Mesenchymal stem cell (in vitro differentiated cells and primary cell): ENCODE measurements around the gene VARS1.
"Not testable (repeated sequence)": the region's sequence is repeated elsewhere in the genome, so short reads cannot be mapped to it uniquely, and the experiment has no call there.

Source experiments
- DNase-seq: peaks from one replicate; pipeline ENCODE4 v3.0.0-alpha.2; 2013
- H2AFZ ChIP-seq: one replicate; pipeline ENCODE4 v1.6.1; 2013; ENCODE audit warnings: low read depth, mild to moderate bottlenecking, control low read depth, inconsistent platforms, low read length, moderate library complexity
- H2AK5ac ChIP-seq: 2 replicates; pipeline ENCODE4 v1.6.1; 2013; ENCODE audit warnings: low read length, moderate library complexity, mild to moderate bottlenecking, inconsistent platforms; ENCODE audit not compliant: severe bottlenecking
- H2BK120ac ChIP-seq: one replicate; pipeline ENCODE4 v1.6.1; 2013; ENCODE audit warnings: low read depth, mild to moderate bottlenecking, inconsistent platforms, low read length, moderate library complexity
- H2BK12ac ChIP-seq, 2 experiments: one replicate each; pipeline ENCODE4 v1.6.1; 2013; ENCODE audit warnings: inconsistent platforms in 2 of 2, low read length in 2 of 2, mild to moderate bottlenecking in 2 of 2, moderate library complexity in 2 of 2, control low read depth in 1 of 2
- H2BK15ac ChIP-seq: one replicate; pipeline ENCODE4 v1.6.1; 2013; ENCODE audit warnings: mild to moderate bottlenecking, low read depth, inconsistent platforms; ENCODE audit not compliant: poor library complexity, severe bottlenecking
- H2BK5ac ChIP-seq: 2 replicates; pipeline ENCODE4 v1.6.1; 2013; ENCODE audit warnings: low read depth, mild to moderate bottlenecking, low read length, control low read depth, inconsistent platforms; ENCODE audit not compliant: poor library complexity, severe bottlenecking
- H3K14ac ChIP-seq, 2 experiments: one replicate each; pipeline ENCODE4 v1.6.1; 2013; ENCODE audit warnings: inconsistent platforms in 2 of 2, low read length in 2 of 2, control low read depth in 1 of 2, mild to moderate bottlenecking in 1 of 2, moderate library complexity in 1 of 2
- H3K18ac ChIP-seq, 2 experiments: one replicate each; pipeline ENCODE4 v1.6.1; 2013; ENCODE audit warnings: inconsistent platforms in 2 of 2, low read length in 2 of 2, control low read depth in 1 of 2, low read depth in 1 of 2, mild to moderate bottlenecking in 1 of 2
- H3K23ac ChIP-seq, 2 experiments: one replicate each; pipeline ENCODE4 v1.6.1; 2013; ENCODE audit warnings: inconsistent platforms in 2 of 2, low read length in 2 of 2, mild to moderate bottlenecking in 2 of 2, moderate library complexity in 2 of 2, control low read depth in 1 of 2
- H3K27ac ChIP-seq: 2 replicates; pipeline ENCODE4 v1.5.1; 2013; ENCODE audit warnings: mild to moderate bottlenecking, moderate library complexity, low read length, control low read depth, inconsistent platforms; ENCODE audit not compliant: poor library complexity, severe bottlenecking
- H3K27me3 ChIP-seq, 2 experiments: 2 replicates each; pipeline versions ENCODE4 v1.6.1 to v1.7.0; 2013; ENCODE audit warnings: low read length in 2 of 2, mild to moderate bottlenecking in 2 of 2, moderate library complexity in 2 of 2, control low read depth in 1 of 2, inconsistent platforms in 1 of 2; ENCODE audit not compliant: control insufficient read depth in 1 of 2, insufficient read depth in 1 of 2
- H3K36me3 ChIP-seq, 2 experiments: 2 replicates each; pipeline versions ENCODE4 v1.6.1 to v1.7.0; 2013; ENCODE audit warnings: low read length in 2 of 2, control low read depth in 1 of 2, inconsistent platforms in 1 of 2, low read depth in 1 of 2, mild to moderate bottlenecking in 1 of 2; ENCODE audit not compliant: insufficient read depth in 2 of 2, control insufficient read depth in 1 of 2
- H3K4ac ChIP-seq, 2 experiments: one replicate each; pipeline ENCODE4 v1.6.1; 2013; ENCODE audit warnings: inconsistent platforms in 2 of 2, low read length in 2 of 2, mild to moderate bottlenecking in 2 of 2, moderate library complexity in 2 of 2, control low read depth in 1 of 2, low read depth in 1 of 2
- H3K4me1 ChIP-seq: 2 replicates; pipeline ENCODE4 v1.6.1; 2013; ENCODE audit warnings: low read depth, low read length, control low read depth; ENCODE audit not compliant: control insufficient read depth, insufficient read depth
- H3K4me2 ChIP-seq: 2 replicates; pipeline ENCODE4 v1.6.1; 2013; ENCODE audit warnings: low read length, mild to moderate bottlenecking, inconsistent platforms; ENCODE audit not compliant: poor library complexity, severe bottlenecking
- H3K4me3 ChIP-seq, 2 experiments: 2 replicates each; pipeline versions ENCODE4 v1.5.1 to v1.7.0; 2013; ENCODE audit warnings: low read length in 2 of 2, mild to moderate bottlenecking in 2 of 2, control low read depth in 1 of 2, low read depth in 1 of 2; ENCODE audit not compliant: insufficient read depth in 1 of 2
- H3K79me1 ChIP-seq: replicated peaks from 2 replicates; pipeline ENCODE4 v1.6.1; 2013; ENCODE audit warnings: mild to moderate bottlenecking, control low read depth, low read length, inconsistent platforms; ENCODE audit not compliant: poor library complexity, severe bottlenecking
- H3K9ac ChIP-seq: 2 replicates; pipeline ENCODE4 v1.7.0; 2013; ENCODE audit warnings: mild to moderate bottlenecking, low read length, moderate library complexity
- H3K9me3 ChIP-seq: 2 replicates; pipeline ENCODE4 v1.7.0; 2013; ENCODE audit warnings: mild to moderate bottlenecking, low read length; ENCODE audit not compliant: control insufficient read depth
- H4K8ac ChIP-seq: one replicate; pipeline ENCODE4 v1.6.1; 2013; ENCODE audit warnings: inconsistent platforms, mild to moderate bottlenecking, low read length, moderate library complexity
- H4K91ac ChIP-seq: one replicate; pipeline ENCODE4 v1.6.1; 2013; ENCODE audit warnings: mild to moderate bottlenecking, low read length, inconsistent platforms
- WGBS: methylation state at CpG from one replicate; pipeline ENCODE4 v1.1.7; 2013; ENCODE audit warnings: mixed read lengths; 5-methylcytosine and 5-hydroxymethylcytosine counted together

VARS1 gene

DNA sequence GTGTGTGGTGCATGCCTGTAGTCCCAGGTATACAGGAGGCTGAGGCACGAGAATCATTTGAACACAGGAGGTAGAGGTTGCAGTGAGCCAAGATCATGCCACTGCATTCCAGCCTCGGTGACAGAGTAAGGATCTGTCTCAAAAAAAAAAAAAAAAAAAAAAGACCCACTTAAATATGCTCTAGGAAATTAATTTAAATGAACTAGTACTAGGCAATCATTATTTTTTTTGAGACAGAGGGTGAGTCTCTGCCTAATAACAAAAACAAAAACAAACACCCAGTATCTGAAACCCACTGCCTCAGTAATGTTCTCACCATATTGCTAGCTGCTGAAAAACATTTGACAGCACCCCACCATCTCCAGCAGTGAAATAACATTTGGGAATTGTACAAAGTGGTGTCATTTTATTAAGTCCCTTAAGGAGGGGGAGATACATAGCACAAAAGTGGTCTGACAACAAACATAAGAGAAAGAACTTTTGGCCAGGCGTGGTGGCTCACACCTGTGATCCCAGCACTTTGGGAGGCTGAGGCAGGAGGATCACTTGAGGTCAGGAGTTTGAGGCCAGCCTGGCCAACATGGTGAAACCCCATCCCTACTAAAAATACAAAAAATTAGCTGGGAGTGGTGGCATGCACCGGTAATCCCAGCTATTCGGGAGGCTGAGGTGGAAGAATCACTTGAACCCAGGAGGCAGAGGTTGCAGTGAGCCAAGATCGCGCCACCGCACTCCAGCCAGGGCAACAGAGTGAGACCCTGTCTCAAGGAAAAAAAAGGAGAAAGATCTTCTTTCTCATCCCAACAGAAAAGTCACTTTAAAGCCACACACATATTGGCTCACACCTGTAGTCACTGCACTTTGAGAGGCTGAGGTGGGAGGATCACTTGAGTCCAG is 5.7 kb upstream of the VARS1 start:
- H2AFZ ChIP-seq, H3K9me3 ChIP-seq, H3K4me2 ChIP-seq, H3K4me1 ChIP-seq, H4K91ac ChIP-seq, H3K4ac ChIP-seq, DNase-seq, H2AK5ac ChIP-seq, H2BK120ac ChIP-seq, H2BK5ac ChIP-seq, H3K27ac ChIP-seq, H4K8ac ChIP-seq, H3K14ac ChIP-seq, H2BK12ac ChIP-seq, H2BK15ac ChIP-seq, H3K9ac ChIP-seq, H3K4me3 ChIP-seq, H3K27me3 ChIP-seq, H3K18ac ChIP-seq, H3K23ac ChIP-seq: not testable (repeated sequence)
- WGBS = 98% methylated on average over 4 of the region's 8 CpGs
- Histone ChIP-seq H3K36me3 (peaks cover 7 to 23% of the 10 kb centered on the region in 2 experiments), H3K79me1 (peaks cover 16% of the 10 kb centered on the region)

DNA sequence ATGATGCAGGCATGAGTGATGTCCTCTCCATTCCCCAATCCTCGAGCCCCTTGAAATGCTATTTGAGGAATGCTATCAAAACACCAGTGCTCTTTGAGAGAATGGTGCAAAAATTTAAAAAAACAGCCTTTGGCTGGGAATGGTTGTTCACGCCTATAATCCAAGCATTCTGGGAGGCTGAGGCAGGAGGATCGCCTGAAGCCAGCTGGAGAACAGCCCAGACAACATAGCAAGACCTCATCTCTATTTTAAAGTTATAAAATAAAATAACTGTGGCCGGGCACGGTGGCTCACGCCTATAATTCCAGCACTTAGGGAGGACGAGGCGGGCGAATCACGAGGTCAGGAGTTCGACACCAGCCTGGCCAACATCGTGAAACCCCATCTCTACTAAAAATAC is 4.2 kb upstream of the VARS1 start:
- over 99% methylated on average over 11 of the region's 12 CpGs for WGBS
- peaks cover 10% of the 10 kb centered on the region for H3K79me1 ChIP-seq
- H3K36me3 ChIP-seq = peaks cover 7 to 23% of the 10 kb centered on the region in 2 experiments

DNA sequence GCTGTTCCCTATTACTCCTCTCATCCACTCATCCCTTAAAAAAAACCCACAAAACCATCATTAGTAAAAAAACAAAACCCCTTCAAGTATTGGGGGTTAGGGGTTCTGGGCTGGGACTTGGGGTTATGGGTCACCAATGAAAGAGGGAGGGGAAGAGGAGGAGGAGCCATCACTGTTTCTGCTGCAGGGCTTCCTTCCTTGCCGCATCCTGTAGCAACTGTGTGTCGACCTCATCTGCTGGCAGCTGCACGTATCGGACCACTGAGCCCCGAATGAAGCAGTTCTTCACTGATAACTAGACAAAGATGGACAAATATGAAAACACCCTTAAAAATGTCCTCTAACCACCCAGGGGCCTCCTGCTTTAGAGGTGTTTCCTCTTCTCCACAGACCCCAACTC is 2.0 kb upstream of the VARS1 start:
- no peaks in the 10 kb centered on the region for H3K9me3 ChIP-seq
- H4K91ac ChIP-seq = no peak overlapping the region
- 96% methylated on average over 5 of the region's 5 CpGs for WGBS
- H3K4me3 ChIP-seq = no peak overlapping the region
- no peak overlapping the region for H2AK5ac ChIP-seq
- peaks cover 3 to 25% of the 10 kb centered on the region in 2 experiments for H3K36me3 ChIP-seq
- H2BK120ac ChIP-seq = no peak overlapping the region
- H3K14ac ChIP-seq = no peak overlapping the region
- peak overlapping the region in 1 of 2 experiments; percentile 24 for H3K23ac ChIP-seq
- no peaks in the 10 kb centered on the region for H3K27me3 ChIP-seq
- H2BK12ac ChIP-seq = no peak overlapping the region
- H3K9ac ChIP-seq = no peak overlapping the region
- no peak overlapping the region for H3K4ac ChIP-seq
- no peak overlapping the region for H3K27ac ChIP-seq
- no peak overlapping the region for H4K8ac ChIP-seq
- H3K4me2 ChIP-seq = no peak overlapping the region
- peak overlapping the region in 1 of 2 experiments; percentile 34 for H3K18ac ChIP-seq
- no peak overlapping the region for H2BK15ac ChIP-seq
- H3K79me1 ChIP-seq = peaks cover 4% of the 10 kb centered on the region
- H2BK5ac ChIP-seq = no peak overlapping the region
- no peak for DNase-seq
- H2AFZ ChIP-seq = no peak overlapping the region
- H3K4me1 ChIP-seq = peaks cover 7% of the 10 kb centered on the region

More for the DNA sequence above, 4.2 kb upstream of the VARS1 start:
- Histone ChIP-seq H2BK12ac (no peak overlapping the region), H3K27ac (no peak overlapping the region), H3K23ac (no peak overlapping the region), H3K14ac (no peak overlapping the region), H3K18ac (no peak overlapping the region), H3K4ac (no peak overlapping the region), H2AK5ac (no peak overlapping the region), H4K91ac (no peak overlapping the region), H2BK120ac (no peak overlapping the region), H2BK15ac (no peak overlapping the region), H3K27me3 (no peaks in the 10 kb centered on the region), H3K4me2 (no peak overlapping the region), H3K4me1 (peaks cover 4% of the 10 kb centered on the region), H3K9ac (peak overlapping the region; percentile 11), H3K4me3 (no peak overlapping the region), H3K9me3 (no peaks in the 10 kb centered on the region), H4K8ac (no peak overlapping the region), H2AFZ (no peak overlapping the region), H2BK5ac (no peak overlapping the region)
- no peak for DNase-seq

DNA sequence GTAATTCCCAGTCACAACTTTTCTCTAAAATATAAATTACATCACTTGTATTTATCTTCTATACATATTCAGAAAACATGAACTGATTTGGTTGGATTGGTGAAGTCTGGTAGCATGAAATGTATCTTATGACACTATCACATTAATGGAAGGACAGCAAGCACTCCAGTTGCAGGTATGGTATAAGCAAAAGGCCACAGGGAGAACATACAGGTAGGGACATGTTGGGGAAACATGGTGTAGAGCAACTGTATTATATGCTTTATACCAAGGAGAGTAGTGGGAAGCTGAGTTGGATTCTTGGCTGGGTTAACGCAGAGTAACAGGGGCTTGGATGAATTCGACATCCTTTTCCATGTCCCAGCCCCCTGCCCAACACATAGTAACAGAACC is 1.4 kb upstream of the VARS1 start:
- WGBS = no CpG with 5 or more reads among the region's 2 CpGs
- no peak overlapping the region for H2BK5ac ChIP-seq
- no peak for DNase-seq
- no peak overlapping the region for H2BK15ac ChIP-seq
- no peak overlapping the region for H2AK5ac ChIP-seq
- H2BK12ac ChIP-seq = no peak overlapping the region
- H3K9me3 ChIP-seq = no peaks in the 10 kb centered on the region
- peaks cover 12% of the 10 kb centered on the region for H3K4me1 ChIP-seq
- H3K23ac ChIP-seq = no peak overlapping the region
- no peak overlapping the region for H3K14ac ChIP-seq
- no peak overlapping the region for H4K8ac ChIP-seq
- H3K79me1 ChIP-seq = peaks cover 10% of the 10 kb centered on the region
- H3K4me2 ChIP-seq = no peak overlapping the region
- no peak overlapping the region for H3K4ac ChIP-seq
- H2AFZ ChIP-seq = no peak overlapping the region
- H2BK120ac ChIP-seq = no peak overlapping the region
- peaks cover 9 to 26% of the 10 kb centered on the region in 2 experiments for H3K36me3 ChIP-seq
- H3K27ac ChIP-seq = peak overlapping the region; percentile 15
- no peak overlapping the region for H4K91ac ChIP-seq
- H3K4me3 ChIP-seq = no peak overlapping the region
- no peak overlapping the region for H3K18ac ChIP-seq
- H3K9ac ChIP-seq = no peak overlapping the region
- H3K27me3 ChIP-seq = no peaks in the 10 kb centered on the region
